ENCODE results near the gene CDC42BPB. TPM values are rescaled to one million over a fixed set of nuclear protein-coding genes. Genes with fewer than 3 reads are reported as not detected.

CDC42BPB gene
- total RNA-seq, 2 experiments from 2014 or later: 0.13 to 0.16 TPM

GRCh38 chr14:103015426-103015825 is 41.9 kb downstream of the CDC42BPB start:
- Mint-ChIP-seq H3K4me3 (no peak overlapping the region), H3K4me1 (ENCODE audit: low read depth) (peaks cover 6% of the 10 kb centered on the region), H3K9me3 (ENCODE audit: insufficient read depth) (no peaks in the 10 kb centered on the region), H3K27ac (no peak overlapping the region), H3K27me3 (ENCODE audit: low read depth) (peaks cover 4% of the 10 kb centered on the region), H3K36me3 (ENCODE audit: low read depth) (no peaks in the 10 kb centered on the region)
- POLR2A ChIA-PET: no interaction called here
- ATAC-seq (no peak), DNase-seq (no peak)
- CTCF ChIA-PET: no interaction called here

DNA sequence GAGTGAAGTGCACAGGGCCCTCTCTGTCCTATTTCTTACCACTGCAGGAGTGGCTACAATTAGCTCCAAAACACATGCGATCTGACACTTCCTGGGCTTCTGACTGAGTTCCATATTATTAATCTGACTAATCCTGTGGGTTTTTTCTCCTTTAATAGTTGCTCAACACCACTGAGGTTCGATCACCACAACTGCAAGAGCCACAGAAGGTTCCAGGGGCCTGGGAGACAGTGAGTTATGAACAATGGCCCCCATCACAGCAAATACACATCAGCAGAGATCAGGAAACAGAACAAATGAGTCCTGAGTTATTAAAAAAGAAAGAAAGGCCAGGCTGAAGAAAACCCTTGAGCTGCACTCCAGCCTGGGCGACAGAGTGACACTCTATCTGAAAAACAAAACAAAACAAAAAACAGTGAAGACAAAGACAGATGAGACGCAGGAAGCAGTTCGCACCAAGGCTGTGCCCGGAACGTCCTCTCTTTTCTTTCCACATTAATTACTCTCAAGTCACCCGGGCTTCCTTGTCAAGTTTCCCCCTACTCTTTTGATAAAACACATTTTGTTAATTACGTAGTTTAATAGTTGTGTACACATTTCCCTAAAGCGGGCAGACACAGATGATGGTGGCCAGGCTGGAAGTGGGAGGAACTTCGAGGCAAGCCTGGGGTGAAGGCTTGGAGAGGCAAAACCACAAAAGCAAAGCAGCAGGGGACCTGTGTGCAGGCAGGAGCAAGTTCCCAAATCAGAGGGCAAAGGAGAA is 42.7 kb downstream of the CDC42BPB start:
- no peak overlapping the region for H3K27ac Mint-ChIP-seq
- no peak for ATAC-seq
- ChIA-PET POLR2A (no interaction called here), CTCF (no interaction called here)
- H3K4me1 Mint-ChIP-seq (ENCODE audit: low read depth): peaks cover 6% of the 10 kb centered on the region
- H3K9me3 Mint-ChIP-seq (ENCODE audit: insufficient read depth): no peaks in the 10 kb centered on the region
- no peaks in the 10 kb centered on the region for H3K36me3 Mint-ChIP-seq (ENCODE audit: low read depth)
- H3K4me3 Mint-ChIP-seq: no peak overlapping the region
- DNase-seq: no peak
- H3K27me3 Mint-ChIP-seq (ENCODE audit: low read depth): peaks cover 4% of the 10 kb centered on the region

DNA sequence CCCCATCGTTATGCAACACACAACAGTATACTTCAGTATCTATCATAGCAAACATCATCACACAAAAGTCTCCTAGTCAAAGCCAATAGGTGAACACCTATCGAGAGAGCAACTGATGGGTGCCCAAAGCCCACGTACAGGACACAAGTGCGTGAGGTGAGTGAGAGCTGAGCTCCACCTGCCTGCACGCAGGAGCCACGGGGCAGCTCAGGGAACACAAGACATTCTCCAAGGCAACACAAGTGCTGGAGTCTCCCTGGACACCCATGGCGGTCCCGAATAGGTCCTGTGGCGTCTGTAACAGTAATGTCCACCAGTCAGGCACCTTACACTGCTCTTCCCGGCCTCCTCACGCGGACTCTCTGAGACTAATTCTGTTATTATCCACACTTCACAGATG is 44.3 kb downstream of the CDC42BPB start:
- no peak for DNase-seq
- peaks cover 4% of the 10 kb centered on the region for H3K27me3 Mint-ChIP-seq (ENCODE audit: low read depth)
- ChIA-PET POLR2A (no interaction called here), CTCF (no interaction called here)
- H3K4me1 Mint-ChIP-seq (ENCODE audit: low read depth): peaks cover 6% of the 10 kb centered on the region
- no peak overlapping the region for H3K4me3 Mint-ChIP-seq
- H3K36me3 Mint-ChIP-seq (ENCODE audit: low read depth): no peaks in the 10 kb centered on the region
- H3K27ac Mint-ChIP-seq: no peak overlapping the region
- H3K9me3 Mint-ChIP-seq (ENCODE audit: insufficient read depth): no peaks in the 10 kb centered on the region
- ATAC-seq: no peak

- ATAC-seq (no peak), DNase-seq (no peak)
- H3K4me1 Mint-ChIP-seq (ENCODE audit: low read depth): peaks cover 1% of the 10 kb centered on the region
- H3K9me3 Mint-ChIP-seq (ENCODE audit: insufficient read depth): no peaks in the 10 kb centered on the region
- POLR2A ChIA-PET: no interaction called here
- H3K4me3 Mint-ChIP-seq: no peak overlapping the region
- H3K36me3 Mint-ChIP-seq (ENCODE audit: low read depth): no peaks in the 10 kb centered on the region
- no peak overlapping the region for H3K27ac Mint-ChIP-seq
- no peaks in the 10 kb centered on the region for H3K27me3 Mint-ChIP-seq (ENCODE audit: low read depth)
- CTCF ChIA-PET: no interaction called here
These were observed 47.8 kb downstream of the CDC42BPB start for GRCh38 chr14:103009559-103009958.

- ATAC-seq (no peak), DNase-seq (no peak)
- Mint-ChIP-seq H3K27me3 (ENCODE audit: low read depth) (no peaks in the 10 kb centered on the region), H3K9me3 (ENCODE audit: insufficient read depth) (no peaks in the 10 kb centered on the region), H3K4me3 (no peak overlapping the region), H3K4me1 (ENCODE audit: low read depth) (no peaks in the 10 kb centered on the region), H3K27ac (no peak overlapping the region), H3K36me3 (ENCODE audit: low read depth) (no peaks in the 10 kb centered on the region)
- POLR2A ChIA-PET: no interaction called here
- CTCF ChIA-PET: interaction anchor here (0.5 kb wide), 1 partner anchor 218 kb away, joined by 3 read pairs; no protein-coding TSS in a partner anchor
These were observed 48.5 kb downstream of the CDC42BPB start for GRCh38 chr14:103008768-103009357.

DNA sequence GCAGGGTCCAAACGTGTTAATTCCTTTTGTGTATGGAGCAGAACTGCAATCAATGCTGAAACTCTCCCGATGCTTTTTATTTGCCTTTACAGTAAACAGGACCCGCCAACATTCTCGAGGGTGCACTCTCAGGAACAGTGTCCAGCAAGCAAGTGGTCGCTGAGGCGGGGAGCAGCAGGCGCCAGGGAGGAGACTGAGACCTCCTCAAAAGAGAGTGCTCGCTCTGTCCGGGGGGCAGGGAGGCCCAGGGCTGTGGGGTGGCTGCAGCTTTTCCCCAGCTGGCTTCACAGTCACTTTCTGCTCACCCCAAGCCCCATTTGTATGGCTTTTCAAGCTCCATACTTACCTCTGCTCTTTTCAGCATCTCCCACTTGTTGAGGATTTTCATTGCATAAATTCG is 49.2 kb downstream of the CDC42BPB start:
- Mint-ChIP-seq H3K9me3 (ENCODE audit: insufficient read depth) (no peaks in the 10 kb centered on the region), H3K4me3 (no peak overlapping the region), H3K4me1 (ENCODE audit: low read depth) (no peaks in the 10 kb centered on the region), H3K27me3 (ENCODE audit: low read depth) (no peaks in the 10 kb centered on the region), H3K36me3 (ENCODE audit: low read depth) (no peaks in the 10 kb centered on the region), H3K27ac (no peak overlapping the region)
- ATAC-seq (no peak), DNase-seq (no peak)
- CTCF ChIA-PET: no interaction called here
- POLR2A ChIA-PET: no interaction called here

GRCh38 chr14:103007555-103007954 is 49.8 kb downstream of the CDC42BPB start:
- H3K27ac Mint-ChIP-seq: no peak overlapping the region
- H3K4me1 Mint-ChIP-seq (ENCODE audit: low read depth): no peaks in the 10 kb centered on the region
- H3K4me3 Mint-ChIP-seq: no peak overlapping the region
- H3K36me3 Mint-ChIP-seq (ENCODE audit: low read depth): no peaks in the 10 kb centered on the region
- ChIA-PET CTCF (no interaction called here), POLR2A (no interaction called here)
- no peaks in the 10 kb centered on the region for H3K9me3 Mint-ChIP-seq (ENCODE audit: insufficient read depth)
- no peaks in the 10 kb centered on the region for H3K27me3 Mint-ChIP-seq (ENCODE audit: low read depth)
- no peak for DNase-seq
- no peak for ATAC-seq

DNA sequence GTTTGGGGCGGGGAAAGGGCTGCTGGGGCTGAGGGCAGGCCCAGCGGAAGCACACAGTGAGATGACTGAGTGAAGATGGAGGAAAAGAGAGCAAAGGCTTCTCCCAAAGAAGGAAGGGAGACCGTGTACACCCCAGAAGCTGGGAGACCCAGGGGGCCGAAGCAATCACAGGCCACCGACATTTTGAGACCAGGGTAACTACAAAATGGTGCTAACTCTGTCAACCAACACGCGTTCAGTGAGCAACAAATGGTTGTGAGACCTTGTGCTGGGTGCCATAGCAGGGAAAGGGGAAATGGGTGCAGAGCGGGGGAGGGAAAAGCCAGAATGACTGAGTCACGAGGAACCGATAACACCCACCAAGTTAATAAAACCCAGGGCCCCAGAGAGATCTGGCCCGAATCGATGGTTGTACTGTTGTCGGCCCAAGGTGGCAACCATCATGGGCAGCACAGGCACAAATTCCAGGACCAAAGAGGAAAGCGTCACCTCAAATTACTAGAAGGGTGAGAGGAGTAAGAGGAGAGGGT is 50.3 kb downstream of the CDC42BPB start:
- CTCF ChIA-PET: no interaction called here

GRCh38 chr14:103006106-103006505 is 51.2 kb downstream of the CDC42BPB start:
- H3K27ac Mint-ChIP-seq: no peak overlapping the region
- POLR2A ChIA-PET: no interaction called here
- H3K9me3 Mint-ChIP-seq (ENCODE audit: insufficient read depth): no peaks in the 10 kb centered on the region
- no peak overlapping the region for H3K4me3 Mint-ChIP-seq
- no peaks in the 10 kb centered on the region for H3K27me3 Mint-ChIP-seq (ENCODE audit: low read depth)
- CTCF ChIA-PET: no interaction called here
- ATAC-seq (no peak), DNase-seq (no peak)
- H3K4me1 Mint-ChIP-seq (ENCODE audit: low read depth): no peaks in the 10 kb centered on the region
- no peaks in the 10 kb centered on the region for H3K36me3 Mint-ChIP-seq (ENCODE audit: low read depth)

More for the DNA sequence above, 50.3 kb downstream of the CDC42BPB start:
- no peak for ATAC-seq
- no peak for DNase-seq
- no peaks in the 10 kb centered on the region for H3K9me3 Mint-ChIP-seq (ENCODE audit: insufficient read depth)
- no peaks in the 10 kb centered on the region for H3K4me1 Mint-ChIP-seq (ENCODE audit: low read depth)
- POLR2A ChIA-PET: no interaction called here
- H3K36me3 Mint-ChIP-seq (ENCODE audit: low read depth): no peaks in the 10 kb centered on the region
- H3K27ac Mint-ChIP-seq: no peak overlapping the region
- no peaks in the 10 kb centered on the region for H3K27me3 Mint-ChIP-seq (ENCODE audit: low read depth)
- H3K4me3 Mint-ChIP-seq: no peak overlapping the region

DNA sequence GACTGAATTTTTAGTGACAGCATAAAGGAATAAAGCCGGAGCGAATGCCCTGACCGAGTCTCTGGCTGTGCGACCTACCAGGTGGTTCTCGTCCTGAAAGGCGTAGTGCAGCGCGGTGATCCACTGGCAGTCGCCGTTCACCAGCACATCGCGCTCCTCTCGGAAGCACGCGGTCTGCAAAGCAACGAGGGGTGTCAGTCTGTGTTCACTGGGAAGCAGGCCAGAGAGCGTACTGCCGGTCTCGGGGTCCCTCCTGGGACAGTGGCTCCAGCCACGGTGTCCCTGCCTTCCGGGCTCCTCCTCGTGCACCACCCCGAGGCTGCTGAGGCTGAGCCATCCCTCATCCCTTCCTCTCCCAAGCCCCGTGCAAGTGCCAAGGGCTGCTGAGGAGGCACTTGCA is 53.5 kb downstream of the CDC42BPB start:
- ATAC-seq: no peak
- CTCF ChIA-PET: no interaction called here
- H3K4me1 Mint-ChIP-seq (ENCODE audit: low read depth): no peaks in the 10 kb centered on the region
- H3K36me3 Mint-ChIP-seq (ENCODE audit: low read depth): no peaks in the 10 kb centered on the region
- POLR2A ChIA-PET: no interaction called here
- no peak for DNase-seq
- H3K27me3 Mint-ChIP-seq (ENCODE audit: low read depth): no peaks in the 10 kb centered on the region
- no peak overlapping the region for H3K4me3 Mint-ChIP-seq
- H3K27ac Mint-ChIP-seq: no peak overlapping the region
- H3K9me3 Mint-ChIP-seq (ENCODE audit: insufficient read depth): no peaks in the 10 kb centered on the region

- no peak overlapping the region for H3K4me3 Mint-ChIP-seq
- no peaks in the 10 kb centered on the region for H3K4me1 Mint-ChIP-seq (ENCODE audit: low read depth)
- ATAC-seq (no peak), DNase-seq (no peak)
- no peaks in the 10 kb centered on the region for H3K9me3 Mint-ChIP-seq (ENCODE audit: insufficient read depth)
- no peaks in the 10 kb centered on the region for H3K27me3 Mint-ChIP-seq (ENCODE audit: low read depth)
- CTCF ChIA-PET: no interaction called here
- H3K36me3 Mint-ChIP-seq (ENCODE audit: low read depth): no peaks in the 10 kb centered on the region
- no peak overlapping the region for H3K27ac Mint-ChIP-seq
- POLR2A ChIA-PET: no interaction called here
These were observed 54.1 kb downstream of the CDC42BPB start for GRCh38 chr14:103003351-103003615.

DNA sequence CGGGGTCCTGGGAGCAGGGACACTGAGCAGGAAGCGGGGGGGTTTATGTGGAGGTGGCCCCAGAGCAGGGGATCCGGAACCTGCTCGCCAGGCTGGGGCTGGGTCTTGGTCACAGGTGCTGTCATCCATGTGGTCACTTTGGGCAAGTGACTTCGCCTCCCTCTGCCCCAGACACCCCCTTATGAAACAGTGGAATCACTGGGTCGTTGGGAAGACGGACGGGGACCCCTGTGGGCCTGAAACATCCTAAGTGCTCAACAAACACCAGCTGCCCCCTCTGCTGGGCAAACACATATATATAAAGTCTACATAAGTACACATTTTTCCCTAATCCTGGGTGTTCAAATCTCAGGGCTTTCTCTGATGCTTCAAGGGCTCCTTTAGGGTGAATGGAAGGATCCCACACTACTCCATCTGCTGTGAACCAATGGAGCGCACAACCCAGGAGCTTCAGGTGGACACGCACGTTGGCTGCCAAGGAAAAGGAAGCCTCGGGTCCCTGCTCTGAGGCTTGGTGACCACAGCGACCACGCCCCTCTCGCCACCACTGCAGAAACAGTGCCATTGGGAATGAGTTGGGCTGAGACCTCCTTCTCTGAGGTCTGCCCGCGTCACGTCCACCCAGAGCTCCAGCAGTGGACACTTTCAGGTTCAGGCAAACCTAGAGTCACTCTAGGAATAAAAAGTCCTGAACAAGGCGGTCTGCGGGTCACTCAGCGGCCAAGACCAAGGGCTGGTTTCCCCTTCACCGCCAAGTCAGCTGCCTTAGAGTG is 54.6 kb downstream of the CDC42BPB start:
- H3K9me3 Mint-ChIP-seq (ENCODE audit: insufficient read depth): no peaks in the 10 kb centered on the region
- no peaks in the 10 kb centered on the region for H3K36me3 Mint-ChIP-seq (ENCODE audit: low read depth)
- no peak for DNase-seq
- no peak overlapping the region for H3K4me3 Mint-ChIP-seq
- H3K27me3 Mint-ChIP-seq (ENCODE audit: low read depth): no peaks in the 10 kb centered on the region
- ChIA-PET POLR2A (no interaction called here), CTCF (no interaction called here)
- no peaks in the 10 kb centered on the region for H3K4me1 Mint-ChIP-seq (ENCODE audit: low read depth)
- H3K27ac Mint-ChIP-seq: no peak overlapping the region
- ATAC-seq: no peak

Measured in activated CD8-positive, alpha-beta T cell treated with anti-CD3 and anti-CD28 coated beads, Interleukin-2, amount 10 ng/mL, durations not matched to agents 7 days and 5 days (primary cell).